Esophagus squamous epithelium (tissue), 4 donors: ENCODE measurements around the gene CD2.

ENCODE experiments used
- POLR2A ChIP-seq, 4 donors: fragments of 450-650 bp; IDR thresholded peaks; one replicate each; pipeline ENCODE4 v1.6.1; 2017; ENCODE audit warnings: antibody characterized with exemption in 4 of 4, mild to moderate bottlenecking in 4 of 4, moderate library complexity in 3 of 4
- TF ChIP-seq, protein P1 (sequence below), 6 experiments: fragments of 450-650 bp in 4 of 6; fragments of 200-600 bp in 2 of 6; sonication (generic) in 2 of 6; IDR thresholded peaks; one replicate each; pipeline ENCODE4 v1.5.1; 2016 to 2019; ENCODE audit warnings: antibody characterized with exemption in 6 of 6, mild to moderate bottlenecking in 4 of 6, moderate library complexity in 4 of 6

DNA sequence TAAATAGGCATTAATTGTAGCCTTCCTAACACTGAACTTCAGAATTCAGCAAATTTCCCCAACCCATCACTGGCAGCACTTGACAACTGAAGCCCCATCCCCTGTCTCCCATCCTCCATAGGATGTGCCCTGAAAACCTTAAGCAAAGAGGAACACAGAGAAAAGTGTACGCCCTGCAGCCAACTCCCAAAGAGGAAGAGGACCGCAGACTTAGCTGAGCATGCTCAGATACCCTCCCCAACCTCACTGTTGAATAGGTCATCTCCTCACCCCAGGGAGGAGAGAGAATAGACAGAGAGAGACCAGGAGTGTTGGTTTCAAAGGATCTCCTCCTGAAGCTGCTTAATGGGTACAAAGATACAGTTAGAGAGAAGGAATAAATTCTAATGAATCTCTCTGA, 50.5 kb downstream of the CD2 start:
- TF ChIP-seq, protein P1, sequence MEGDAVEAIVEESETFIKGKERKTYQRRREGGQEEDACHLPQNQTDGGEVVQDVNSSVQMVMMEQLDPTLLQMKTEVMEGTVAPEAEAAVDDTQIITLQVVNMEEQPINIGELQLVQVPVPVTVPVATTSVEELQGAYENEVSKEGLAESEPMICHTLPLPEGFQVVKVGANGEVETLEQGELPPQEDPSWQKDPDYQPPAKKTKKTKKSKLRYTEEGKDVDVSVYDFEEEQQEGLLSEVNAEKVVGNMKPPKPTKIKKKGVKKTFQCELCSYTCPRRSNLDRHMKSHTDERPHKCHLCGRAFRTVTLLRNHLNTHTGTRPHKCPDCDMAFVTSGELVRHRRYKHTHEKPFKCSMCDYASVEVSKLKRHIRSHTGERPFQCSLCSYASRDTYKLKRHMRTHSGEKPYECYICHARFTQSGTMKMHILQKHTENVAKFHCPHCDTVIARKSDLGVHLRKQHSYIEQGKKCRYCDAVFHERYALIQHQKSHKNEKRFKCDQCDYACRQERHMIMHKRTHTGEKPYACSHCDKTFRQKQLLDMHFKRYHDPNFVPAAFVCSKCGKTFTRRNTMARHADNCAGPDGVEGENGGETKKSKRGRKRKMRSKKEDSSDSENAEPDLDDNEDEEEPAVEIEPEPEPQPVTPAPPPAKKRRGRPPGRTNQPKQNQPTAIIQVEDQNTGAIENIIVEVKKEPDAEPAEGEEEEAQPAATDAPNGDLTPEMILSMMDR (IDR thresholded peaks at IDR 0.05): no peak
- no peak for TF ChIP-seq POLR2A (IDR thresholded peaks at IDR 0.05)
